GM21390 (cell line): ENCODE measurements around the gene FYB2.
"Not testable (repeated sequence)": the region's sequence is repeated elsewhere in the genome, so short reads cannot be mapped to it uniquely, and the experiment has no call there.

Source experiments
- ATAC-seq: cut with Tn5 transposase; IDR thresholded peaks from one replicate; pipeline ENCODE4 v1.9.1; 2021; ENCODE audit not compliant: unreplicated experiment

The FYB2 gene

GRCh38 chr1:56798053-56798471 lies 21.1 kb downstream of the FYB2 start:
- ATAC-seq, result no peak

- ATAC-seq, result no peak
These were observed 22.0 kb downstream of the FYB2 start for GRCh38 chr1:56797065-56797685.

DNA sequence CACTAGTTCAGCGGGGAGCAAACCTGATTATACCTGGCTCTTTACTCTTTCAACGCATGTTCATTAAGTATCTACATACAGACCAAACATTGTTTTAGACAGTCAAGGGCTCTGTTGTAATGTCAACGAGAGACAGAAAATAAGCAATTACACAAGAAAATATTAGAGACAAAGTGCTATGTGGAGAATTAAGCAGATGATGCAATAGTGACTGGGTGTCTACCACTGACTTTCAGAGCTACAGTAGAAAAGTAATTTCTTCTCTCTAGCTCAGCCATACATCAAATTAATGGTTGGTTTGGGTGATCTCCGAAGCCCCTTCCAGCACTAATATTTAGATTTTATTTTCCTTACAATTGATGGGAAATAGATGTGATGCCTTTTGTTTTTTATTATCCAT lies 23.3 kb downstream of the FYB2 start:
- no peak for ATAC-seq

DNA sequence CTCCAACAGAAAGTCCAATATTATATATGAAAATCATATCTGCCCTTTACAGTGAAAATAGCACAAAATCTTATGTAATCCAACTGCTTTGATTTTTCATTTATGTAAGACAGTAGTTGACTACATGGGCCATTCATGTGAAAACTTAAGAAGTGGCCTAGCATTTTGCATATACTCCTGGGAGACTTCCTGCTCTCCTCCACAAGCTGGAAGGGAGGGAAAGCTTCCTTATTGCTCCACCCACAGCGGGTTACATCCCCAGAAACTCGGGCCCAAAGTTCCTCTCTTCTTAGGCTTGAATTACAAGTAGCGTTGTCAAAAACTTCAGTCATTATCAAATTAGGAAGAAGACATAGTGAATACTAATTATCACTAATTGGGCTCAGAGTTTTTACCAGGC lies 29.2 kb downstream of the FYB2 start:
- no peak for ATAC-seq

GRCh38 chr1:56788588-56788987 lies 30.6 kb downstream of the FYB2 start:
- ATAC-seq, result no peak

DNA sequence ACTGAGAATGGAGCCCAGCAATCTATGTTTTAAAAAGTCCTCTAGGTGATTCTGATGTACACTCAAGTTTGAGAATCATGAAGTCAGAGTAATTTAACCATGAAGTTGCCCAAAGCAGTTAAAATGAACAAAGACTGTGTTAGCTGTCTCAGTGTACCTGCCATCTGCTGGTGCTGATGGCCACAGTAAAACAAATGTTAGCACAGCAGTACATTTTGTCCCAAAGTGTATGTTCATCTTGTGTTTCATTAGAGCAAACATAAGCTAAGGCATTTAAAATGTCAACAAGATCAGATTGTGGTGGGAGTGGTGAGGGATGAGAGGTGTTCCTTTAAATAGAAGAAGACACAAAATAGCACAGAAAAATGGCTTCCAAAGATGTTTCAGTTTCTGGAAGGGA lies 31.1 kb downstream of the FYB2 start:
- ATAC-seq, result no peak

DNA sequence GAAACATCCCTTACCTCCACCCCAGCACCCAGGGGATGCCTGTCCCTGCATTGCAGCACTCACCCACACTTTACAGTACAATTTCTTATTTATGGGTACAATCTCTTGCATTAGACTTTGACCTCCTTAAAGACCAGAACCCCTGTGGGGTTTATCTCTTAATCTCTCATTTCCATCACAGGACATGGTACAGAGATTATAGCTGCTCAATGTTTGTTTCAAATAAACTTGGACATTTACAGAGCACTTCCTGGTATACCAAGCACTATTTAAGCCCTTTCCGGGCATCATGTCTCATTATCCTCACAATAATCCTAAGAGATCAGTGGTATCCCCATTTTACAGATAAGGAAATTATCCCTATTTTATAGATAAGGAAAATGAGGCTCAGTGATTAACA lies 31.9 kb downstream of the FYB2 start:
- ATAC-seq, result no peak

GRCh38 chr1:56782773-56783172 lies 36.4 kb downstream of the FYB2 start:
- no peak for ATAC-seq

DNA sequence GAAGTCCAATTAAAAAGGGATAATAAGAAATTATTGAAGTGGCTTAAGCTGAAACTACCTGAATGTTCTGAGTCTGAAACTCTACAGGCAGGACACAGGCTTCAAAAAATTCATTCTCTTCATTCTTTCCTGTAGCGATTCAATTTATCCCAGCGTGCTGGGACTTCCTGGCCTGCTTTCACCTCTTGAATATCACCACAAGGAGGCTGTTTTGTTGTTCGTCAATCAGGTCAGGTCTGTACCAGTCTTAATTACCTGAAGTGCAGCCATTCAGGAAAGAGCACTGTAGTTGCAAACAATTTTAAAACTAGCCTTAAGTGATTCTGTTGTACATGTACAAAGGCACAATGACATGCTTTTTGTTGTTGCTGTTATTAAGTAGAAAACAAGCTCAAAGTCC lies 38.4 kb downstream of the FYB2 start:
- no peak for ATAC-seq

GRCh38 chr1:56780128-56780750 lies 39.0 kb downstream of the FYB2 start:
- ATAC-seq, result no peak

- no peak for ATAC-seq
These were observed 41.2 kb downstream of the FYB2 start for GRCh38 chr1:56777972-56778371.

DNA sequence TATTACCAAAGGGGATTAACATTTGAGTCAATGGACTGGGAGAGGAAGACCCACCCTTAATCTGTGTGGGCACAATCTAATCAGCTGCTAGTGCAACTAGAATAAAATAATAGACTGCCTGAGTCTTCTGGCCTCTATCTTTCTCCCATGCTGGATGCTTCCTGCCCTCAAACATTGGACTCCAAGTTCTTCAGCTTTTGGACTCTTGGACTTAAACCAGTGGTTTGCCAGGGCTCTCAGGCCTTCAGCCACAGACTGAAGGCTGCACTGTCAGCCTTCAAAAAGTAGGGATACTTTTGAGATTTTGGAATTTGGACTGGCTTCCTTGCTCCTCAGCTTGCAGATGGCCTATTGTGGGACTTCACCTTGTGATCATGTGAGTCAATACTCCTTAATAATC lies 44.5 kb downstream of the FYB2 start:
- not testable (repeated sequence) for ATAC-seq

DNA sequence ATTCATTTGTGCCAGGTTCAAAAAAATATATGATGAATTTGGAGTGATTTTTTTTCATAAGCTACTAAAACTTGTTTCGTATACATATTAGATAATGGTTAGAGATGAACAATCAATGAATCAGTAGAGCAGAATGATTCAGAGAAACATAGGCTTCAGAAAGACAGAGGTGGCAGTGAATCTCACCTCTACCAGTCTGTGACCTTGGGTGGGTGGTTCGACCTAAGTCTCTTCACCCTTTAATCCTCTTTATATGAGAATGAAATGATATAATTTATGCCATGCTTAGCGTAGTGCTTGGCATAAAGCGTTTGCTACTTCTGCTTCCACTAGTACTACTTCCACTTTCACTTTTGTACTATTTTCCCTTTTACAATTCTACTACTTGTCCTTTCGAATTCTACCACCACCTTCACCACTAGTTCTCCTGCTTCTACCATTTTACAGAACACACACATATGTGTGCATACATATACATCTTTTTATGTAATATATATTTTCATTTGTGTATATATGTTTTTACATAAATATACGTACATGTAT lies 45.1 kb downstream of the FYB2 start:
- peak; percentile 89 for ATAC-seq

- no peak for ATAC-seq
These were observed 45.7 kb downstream of the FYB2 start for GRCh38 chr1:56773341-56774066.

GRCh38 chr1:56771717-56772116 lies 47.5 kb downstream of the FYB2 start:
- no peak for ATAC-seq

GRCh38 chr1:56758794-56759193 lies 60.4 kb downstream of the FYB2 start:
- ATAC-seq, result no peak

GRCh38 chr1:56758135-56758534 lies 61.1 kb downstream of the FYB2 start:
- ATAC-seq, result no peak

GRCh38 chr1:56755911-56756310 lies 63.3 kb downstream of the FYB2 start:
- no peak for ATAC-seq

- ATAC-seq, result no peak
These were observed 64.3 kb downstream of the FYB2 start for GRCh38 chr1:56754708-56755479.

GRCh38 chr1:56745231-56745630 lies 74.0 kb downstream of the FYB2 start:
- no peak for ATAC-seq

GRCh38 chr1:56728964-56729363 lies 90.2 kb downstream of the FYB2 start:
- ATAC-seq, result no peak
